MM.1S (cell line): ENCODE data around the gene SMURF1.

Source experiments
- DNase-seq: peaks from one replicate; pipeline ENCODE4 v3.0.0-alpha.2; 2015
- H2AFZ ChIP-seq: fragments of 300-600 bp; sonication (generic); 2 replicates; pipeline ENCODE4 v1.6.0; 2016; ENCODE audit warnings: antibody characterized with exemption, low read length
- H3F3A ChIP-seq: fragments of 300-600 bp; sonication (generic); 2 replicates; pipeline ENCODE4 v1.6.1; 2016; ENCODE audit warnings: mild to moderate bottlenecking, antibody characterized with exemption, low read length, moderate library complexity, mixed read lengths; ENCODE audit not compliant: insufficient read depth
- H3K27ac ChIP-seq: fragments of 300-600 bp; sonication (generic); 2 replicates; pipeline ENCODE4 v1.5.1; 2016; ENCODE audit warnings: mild to moderate bottlenecking, low read length
- H3K27me3 ChIP-seq: fragments of 300-600 bp; sonication (generic); replicated peaks from 2 replicates; pipeline ENCODE4 v1.6.0; 2016; ENCODE audit warnings: low read length; ENCODE audit not compliant: insufficient read depth
- H3K36me3 ChIP-seq: fragments of 300-600 bp; sonication (generic); replicated peaks from 2 replicates; pipeline ENCODE4 v1.6.1; 2016; ENCODE audit warnings: mild to moderate bottlenecking, low read length, mixed read lengths; ENCODE audit not compliant: insufficient read depth
- H3K4me1 ChIP-seq: fragments of 300-600 bp; sonication (generic); 2 replicates; pipeline ENCODE4 v1.6.1; 2016; ENCODE audit warnings: low read length, mixed read lengths
- H3K4me2 ChIP-seq: fragments of 300-600 bp; sonication (generic); 2 replicates; pipeline ENCODE4 v1.6.0; 2016; ENCODE audit warnings: low read depth, low read length
- H3K4me3 ChIP-seq: fragments of 300-600 bp; sonication (generic); 2 replicates; pipeline ENCODE4 v1.5.1; 2016; ENCODE audit warnings: low read length, mixed read lengths
- H3K79me2 ChIP-seq: fragments of 300-600 bp; sonication (generic); 2 replicates; pipeline ENCODE4 v1.6.1; 2016; ENCODE audit warnings: mixed run types, low read length, mixed read lengths
- H3K9ac ChIP-seq: fragments of 300-600 bp; sonication (generic); 2 replicates; pipeline ENCODE4 v1.6.1; 2016; ENCODE audit warnings: low read length, mixed read lengths
- H3K9me2 ChIP-seq: fragments of 300-600 bp; sonication (generic); replicated peaks from 2 replicates; pipeline ENCODE4 v1.6.1; 2016; ENCODE audit warnings: mild to moderate bottlenecking, low read length, mixed read lengths; ENCODE audit not compliant: insufficient read depth
- H3K9me3 ChIP-seq: fragments of 300-600 bp; sonication (generic); replicated peaks from 2 replicates; pipeline ENCODE4 v1.6.1; 2016; ENCODE audit warnings: mild to moderate bottlenecking, low read length, mixed read lengths; ENCODE audit not compliant: insufficient read depth
- H4K20me1 ChIP-seq: fragments of 300-600 bp; sonication (generic); 2 replicates; pipeline ENCODE4 v1.6.1; 2016; ENCODE audit warnings: mild to moderate bottlenecking, low read length, moderate library complexity, mixed read lengths; ENCODE audit not compliant: insufficient read depth
- CTCF ChIP-seq: fragments of 300-600 bp; sonication (generic); IDR thresholded peaks from 2 replicates; pipeline ENCODE4 v1.5.1; 2016; ENCODE audit warnings: antibody characterized with exemption, low read length, mixed read lengths
- EZH2 ChIP-seq: fragments of 300-600 bp; sonication (generic); optimal IDR thresholded peaks from 2 replicates; pipeline ENCODE3; 2017; ENCODE audit warnings: low read depth, mild to moderate bottlenecking, antibody characterized with exemption, low read length, mixed read lengths
- EZH2phosphoT487 ChIP-seq: fragments of 300-600 bp; sonication (generic); IDR thresholded peaks from 2 replicates; pipeline ENCODE4 v1.6.1; 2018; ENCODE audit warnings: antibody characterized with exemption, low read length

SMURF1 gene

GRCh38 chr7:99108613-99109012, 35.3 kb downstream of the SMURF1 start:
- DNase-seq = no peak
- H2AFZ ChIP-seq = no peak overlapping the region
- H3K4me3 ChIP-seq = no peak overlapping the region
- TF ChIP-seq EZH2 (no peak), EZH2phosphoT487 (no peak), CTCF (no peak)
- H3K27ac ChIP-seq = no peak overlapping the region
- no peak overlapping the region for H3K9ac ChIP-seq
- H3K79me2 ChIP-seq = peaks cover 81% of the 10 kb centered on the region
- H3K9me3 ChIP-seq = no peaks in the 10 kb centered on the region
- H3K36me3 ChIP-seq = no peaks in the 10 kb centered on the region
- no peaks in the 10 kb centered on the region for H3K27me3 ChIP-seq
- H3K9me2 ChIP-seq = no peaks in the 10 kb centered on the region
- no peak overlapping the region for H3K4me2 ChIP-seq
- H4K20me1 ChIP-seq = no peaks in the 10 kb centered on the region
- H3F3A ChIP-seq = no peaks in the 10 kb centered on the region
- H3K4me1 ChIP-seq = peaks cover 11% of the 10 kb centered on the region

- no peak overlapping the region for H3K27ac ChIP-seq
- no peaks in the 10 kb centered on the region for H3K36me3 ChIP-seq
- no peaks in the 10 kb centered on the region for H3F3A ChIP-seq
- H2AFZ ChIP-seq = no peak overlapping the region
- peaks cover 4% of the 10 kb centered on the region for H3K4me1 ChIP-seq
- H3K4me3 ChIP-seq = no peak overlapping the region
- no peak overlapping the region for H3K4me2 ChIP-seq
- no peak overlapping the region for H3K9ac ChIP-seq
- TF ChIP-seq EZH2 (no peak), CTCF (no peak), EZH2phosphoT487 (no peak)
- no peak for DNase-seq
- H3K27me3 ChIP-seq = no peaks in the 10 kb centered on the region
- H3K9me3 ChIP-seq = no peaks in the 10 kb centered on the region
- H3K79me2 ChIP-seq = peaks cover 82% of the 10 kb centered on the region
- no peaks in the 10 kb centered on the region for H4K20me1 ChIP-seq
- no peaks in the 10 kb centered on the region for H3K9me2 ChIP-seq
Measured at GRCh38 chr7:99106821-99107241, 37.1 kb downstream of the SMURF1 start.

GRCh38 chr7:99106411-99106810, 37.5 kb downstream of the SMURF1 start:
- Histone ChIP-seq H3K9me3 (no peaks in the 10 kb centered on the region), H3K27ac (no peak overlapping the region), H2AFZ (no peak overlapping the region), H3K9ac (no peak overlapping the region), H4K20me1 (no peaks in the 10 kb centered on the region), H3K4me2 (no peak overlapping the region), H3K36me3 (no peaks in the 10 kb centered on the region), H3K27me3 (no peaks in the 10 kb centered on the region), H3K79me2 (peaks cover 78% of the 10 kb centered on the region), H3K4me3 (no peak overlapping the region), H3F3A (no peaks in the 10 kb centered on the region), H3K4me1 (no peaks in the 10 kb centered on the region), H3K9me2 (no peaks in the 10 kb centered on the region)
- no peak for DNase-seq
- TF ChIP-seq EZH2 = no peak
- no peak for TF ChIP-seq CTCF
- TF ChIP-seq EZH2phosphoT487 = no peak

GRCh38 chr7:99105756-99106155, 38.2 kb downstream of the SMURF1 start:
- Histone ChIP-seq H3K27ac (no peak overlapping the region), H3K4me1 (no peaks in the 10 kb centered on the region), H2AFZ (no peak overlapping the region), H3K4me2 (no peak overlapping the region), H3K4me3 (no peak overlapping the region), H3K9ac (no peak overlapping the region), H3K27me3 (no peaks in the 10 kb centered on the region), H3K79me2 (peaks cover 73% of the 10 kb centered on the region), H4K20me1 (no peaks in the 10 kb centered on the region), H3F3A (no peaks in the 10 kb centered on the region), H3K9me3 (no peaks in the 10 kb centered on the region), H3K36me3 (no peaks in the 10 kb centered on the region), H3K9me2 (no peaks in the 10 kb centered on the region)
- no peak for TF ChIP-seq CTCF
- no peak for TF ChIP-seq EZH2phosphoT487
- no peak for TF ChIP-seq EZH2
- no peak for DNase-seq
